ENCODE results near the gene FHIT.
"Not testable (repeated sequence)": the region's sequence is repeated elsewhere in the genome, so short reads cannot be mapped to it uniquely, and the experiment has no call there.

FHIT gene

DNA sequence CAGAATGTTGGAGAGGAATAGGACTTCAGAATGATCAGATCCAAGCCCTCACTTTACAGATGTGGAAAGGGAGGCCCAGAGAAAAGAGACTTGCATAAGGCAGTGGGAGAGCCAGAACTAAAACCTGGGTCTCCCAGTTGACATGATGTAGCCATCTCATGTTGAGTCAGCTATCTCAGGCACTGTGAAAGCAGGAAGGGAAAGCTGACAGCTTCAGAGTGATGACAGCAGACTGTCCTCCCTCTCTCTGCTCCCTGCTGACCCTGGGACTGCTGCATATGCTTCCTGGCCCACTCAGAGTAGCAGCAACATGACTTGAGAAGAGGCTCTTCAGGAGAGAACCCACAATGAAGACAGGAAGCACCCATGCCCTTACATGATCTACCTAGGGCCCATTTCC, 14.7 kb downstream of the FHIT start:
- DNase-seq, result no peak
- intact Hi-C loops (cut with DNase I), result no loop called here

DNA sequence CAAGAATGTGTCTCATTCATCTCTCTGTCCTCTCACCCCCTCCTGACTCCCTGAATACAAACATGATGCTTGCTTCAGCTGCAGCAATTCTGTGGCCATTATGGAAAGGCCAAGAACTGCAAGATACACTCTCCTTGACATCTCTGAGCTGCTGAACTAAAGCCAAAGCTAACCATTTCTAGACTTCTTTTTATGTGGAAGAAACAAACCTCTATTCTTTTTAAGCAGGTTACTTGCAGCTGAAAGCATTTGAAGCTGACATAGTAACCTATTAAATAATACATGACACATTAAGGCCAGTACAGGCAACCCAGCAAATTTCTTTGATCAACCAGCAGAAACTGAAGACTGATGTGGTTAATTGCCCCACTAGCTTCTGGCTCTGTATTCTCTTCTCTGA, 17.5 kb downstream of the FHIT start:
- intact Hi-C loops (cut with DNase I), result no loop called here
- no peak for DNase-seq

DNA sequence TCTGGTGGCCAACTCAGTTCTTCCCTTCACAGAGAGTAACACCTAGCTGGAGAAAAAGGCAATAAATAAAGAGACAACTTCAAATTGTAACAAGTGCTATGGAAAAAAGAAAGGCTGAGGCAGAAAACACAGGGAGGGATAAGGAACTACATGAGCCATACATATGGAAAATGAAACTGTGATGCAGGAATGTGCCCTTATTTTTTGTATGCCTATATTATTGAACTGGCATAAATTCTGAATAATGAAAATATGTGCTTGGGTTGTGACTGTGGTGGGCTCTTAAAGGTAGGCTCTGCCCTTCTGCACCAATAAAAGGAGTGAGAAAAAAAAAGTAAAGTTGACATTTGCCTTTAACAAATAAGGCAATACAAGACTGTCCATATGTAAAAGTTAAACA, 19.6 kb downstream of the FHIT start:
- intact Hi-C loops (cut with DNase I), result no loop called here
- no peak for DNase-seq

DNA sequence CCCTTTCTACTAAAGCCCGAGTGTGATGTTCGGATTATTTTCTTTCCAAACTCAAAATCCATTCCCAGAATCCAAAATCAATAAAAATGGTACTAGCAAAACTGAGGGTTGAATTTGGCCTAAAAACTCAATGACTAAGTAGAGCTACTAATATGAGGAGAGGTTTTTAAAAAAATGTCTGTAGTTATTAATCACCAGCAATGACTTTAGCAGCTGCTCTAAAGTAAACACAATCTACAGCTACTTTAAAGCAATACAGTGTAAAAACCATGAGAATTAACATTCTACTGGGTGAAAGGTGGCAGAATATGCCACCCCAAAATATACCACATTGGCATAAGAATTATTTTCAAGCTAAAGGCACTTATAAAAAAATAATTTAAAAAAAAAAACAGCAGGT, 23.5 kb downstream of the FHIT start:
- intact Hi-C loops (cut with DNase I), result no loop called here
- DNase-seq, result no peak

DNA sequence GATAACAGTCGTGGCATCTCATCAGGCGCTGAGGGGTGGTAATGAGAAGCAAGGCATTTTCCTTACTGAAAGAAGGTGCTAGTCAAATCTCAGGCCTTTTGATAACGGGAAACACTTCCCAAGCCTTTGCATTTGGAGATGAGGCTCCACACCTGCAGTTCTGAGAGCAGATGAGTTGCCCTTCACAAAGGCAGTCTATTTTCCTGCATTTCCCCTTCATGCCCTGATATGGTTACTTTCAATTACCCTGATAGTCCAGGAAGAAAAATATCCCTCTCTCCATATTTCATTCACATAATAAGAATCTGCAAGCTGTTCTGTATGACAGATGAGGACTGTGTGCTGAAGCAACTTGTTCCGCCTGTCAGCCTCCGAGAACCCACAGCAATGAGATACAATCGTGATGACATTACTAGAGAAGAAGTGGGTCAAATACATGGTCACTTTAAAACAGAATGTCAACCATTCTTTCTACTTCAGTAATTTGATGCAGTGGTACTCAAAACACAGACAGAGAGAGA, 25.0 kb downstream of the FHIT start:
- intact Hi-C loops (cut with DNase I), result no loop called here
- no peak for DNase-seq

DNA sequence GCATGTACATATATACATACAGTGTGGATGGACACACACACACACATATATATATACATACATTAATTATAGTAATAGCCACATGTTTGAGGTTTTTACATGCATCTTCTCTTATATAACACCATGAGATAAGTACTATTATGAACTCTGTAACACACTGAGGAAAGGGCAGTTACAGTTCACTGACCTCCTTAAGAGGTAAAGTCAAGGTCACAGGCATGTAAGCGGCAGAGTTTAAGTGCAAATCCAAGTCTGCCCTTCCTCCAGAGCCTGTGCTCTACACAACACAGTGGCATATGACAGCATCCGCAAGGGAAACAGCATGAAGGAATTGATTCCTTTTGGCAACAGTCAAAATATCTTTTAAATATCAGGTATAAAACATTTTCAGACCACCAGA, 26.4 kb downstream of the FHIT start:
- no peak for DNase-seq
- intact Hi-C loops (cut with DNase I), result no loop called here

DNA sequence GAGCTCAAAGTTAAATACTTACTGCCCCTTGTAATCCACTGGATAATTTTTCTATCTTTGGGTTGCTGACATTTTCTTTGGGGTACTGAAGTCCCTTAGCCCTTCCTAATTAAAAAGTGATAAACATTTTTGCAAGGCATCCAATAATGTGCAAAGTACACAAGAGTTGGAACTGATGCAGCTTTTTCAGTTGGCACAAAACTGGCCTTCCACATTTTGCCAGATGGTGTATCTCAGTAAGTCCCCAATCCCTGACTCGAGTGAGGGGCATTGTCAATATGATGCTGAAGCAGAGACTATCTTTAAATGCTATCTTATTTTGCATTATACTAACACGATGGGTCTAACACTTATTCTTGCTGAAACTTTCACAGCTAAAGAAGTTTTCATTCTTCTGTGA, 27.8 kb downstream of the FHIT start:
- intact Hi-C loops (cut with DNase I), result no loop called here
- no peak for DNase-seq

DNA sequence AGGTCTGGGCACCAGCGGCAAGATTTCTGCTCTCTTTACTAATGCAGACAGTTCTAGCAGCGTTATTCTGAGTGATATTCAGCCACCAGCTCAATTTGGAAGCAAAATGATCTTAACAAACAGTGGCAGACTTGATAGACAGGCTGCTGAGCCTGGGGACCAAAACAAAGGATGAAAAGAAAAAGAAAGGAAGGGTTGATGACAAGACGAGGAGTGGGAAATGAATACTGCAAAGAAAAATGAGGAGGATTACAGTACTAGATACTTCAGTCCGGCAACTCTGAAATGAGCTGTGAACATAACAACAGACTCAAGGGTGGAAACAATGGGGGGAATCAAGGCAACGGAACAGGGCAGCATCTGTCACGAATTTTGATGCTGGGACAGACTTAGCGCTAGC, 28.8 kb downstream of the FHIT start:
- intact Hi-C loops (cut with DNase I), result no loop called here
- DNase-seq, result no peak

DNA sequence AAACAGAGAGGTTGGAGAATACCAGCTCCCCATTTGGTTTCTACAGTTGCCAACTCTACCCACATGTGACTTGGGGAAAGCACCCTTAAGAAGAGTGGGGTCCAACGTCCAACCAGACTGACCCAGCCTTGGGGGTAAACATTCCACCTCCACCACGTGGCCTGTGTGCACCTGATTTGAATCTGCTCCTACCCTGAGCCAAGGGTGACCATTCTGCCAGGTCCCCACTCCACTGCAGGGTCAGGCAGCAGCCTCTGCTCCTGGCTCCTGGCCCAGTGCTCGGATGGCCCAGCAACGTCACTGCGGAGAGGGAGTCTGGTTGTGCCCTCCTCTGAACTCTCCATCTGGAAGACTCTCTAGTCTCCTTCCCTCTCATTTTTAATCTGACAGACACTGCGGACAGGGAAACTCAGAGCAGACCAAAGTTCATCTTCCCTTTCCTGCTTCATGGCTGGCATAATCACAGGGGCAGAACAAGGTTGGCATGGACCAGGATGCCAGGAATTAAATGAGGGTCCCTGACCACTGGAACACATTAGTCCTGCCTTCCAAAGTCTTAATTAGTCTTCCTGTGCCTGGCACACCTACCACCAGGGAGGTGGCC, 29.4 kb downstream of the FHIT start:
- intact Hi-C loops (cut with DNase I), result no loop called here
- peak in 6 of 42 donors; percentile 4 to 38 (median 22) for DNase-seq

DNA sequence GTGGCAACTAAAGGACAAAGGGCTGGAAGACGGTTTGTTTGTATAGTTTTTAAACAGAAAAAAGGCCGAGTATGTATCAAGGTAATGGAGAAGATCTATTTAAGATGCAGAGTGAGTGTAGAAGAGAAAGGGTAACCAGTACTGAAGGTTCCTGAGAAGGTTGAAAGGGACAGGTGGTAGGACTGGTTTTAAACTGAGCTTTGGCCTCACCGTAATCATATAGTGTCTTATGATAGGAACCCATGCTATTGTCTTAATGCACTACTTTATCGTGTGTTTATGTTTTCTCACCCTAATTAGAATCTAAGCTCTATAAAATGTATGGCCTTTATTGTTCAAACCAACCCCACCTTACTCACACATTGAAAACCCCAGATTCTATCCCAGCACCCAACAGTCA, 32.7 kb downstream of the FHIT start:
- intact Hi-C loops (cut with DNase I), result no loop called here
- no peak for DNase-seq

DNA sequence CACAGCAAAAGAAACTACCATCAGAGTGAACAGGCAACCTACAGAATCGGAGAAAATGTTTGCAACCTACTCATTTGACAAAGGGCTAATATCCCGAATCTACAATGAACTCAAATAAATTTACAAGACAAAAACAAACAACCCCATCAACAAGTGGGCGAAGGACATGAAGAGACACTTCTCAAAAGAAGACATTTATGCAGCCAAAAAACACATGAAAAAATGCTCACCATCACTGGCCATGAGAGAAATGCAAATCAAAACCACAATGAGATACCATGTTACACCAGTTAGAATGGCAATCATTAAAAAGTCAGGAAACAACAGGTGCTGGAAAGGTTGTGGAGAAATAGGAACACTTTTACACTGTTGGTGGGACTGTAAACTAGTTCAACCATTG, 35.1 kb downstream of the FHIT start:
- intact Hi-C loops (cut with DNase I); DNase-seq: not testable (repeated sequence)

DNA sequence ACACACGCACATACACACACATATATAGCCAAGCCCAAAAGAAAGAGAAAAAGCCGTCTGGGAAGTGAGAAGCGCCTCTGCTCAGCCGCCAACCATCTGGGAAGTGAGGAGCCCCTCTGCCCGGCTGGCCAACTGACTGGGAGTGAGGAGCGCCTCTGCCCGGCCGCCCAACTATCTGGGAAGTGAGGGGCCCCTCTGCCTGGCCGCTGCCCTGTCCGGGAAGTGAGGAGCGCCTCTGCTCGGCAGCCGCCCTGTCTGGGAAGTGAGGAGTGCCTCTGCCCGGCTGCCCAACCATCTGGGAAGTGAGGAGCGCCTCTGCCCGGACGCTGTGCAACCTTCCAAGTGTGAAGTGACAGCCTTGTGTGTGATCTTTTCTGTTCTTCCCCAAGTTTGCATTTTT, 49.2 kb downstream of the FHIT start:
- DNase-seq, result no peak
- intact Hi-C loops (cut with DNase I), result no loop called here

DNA sequence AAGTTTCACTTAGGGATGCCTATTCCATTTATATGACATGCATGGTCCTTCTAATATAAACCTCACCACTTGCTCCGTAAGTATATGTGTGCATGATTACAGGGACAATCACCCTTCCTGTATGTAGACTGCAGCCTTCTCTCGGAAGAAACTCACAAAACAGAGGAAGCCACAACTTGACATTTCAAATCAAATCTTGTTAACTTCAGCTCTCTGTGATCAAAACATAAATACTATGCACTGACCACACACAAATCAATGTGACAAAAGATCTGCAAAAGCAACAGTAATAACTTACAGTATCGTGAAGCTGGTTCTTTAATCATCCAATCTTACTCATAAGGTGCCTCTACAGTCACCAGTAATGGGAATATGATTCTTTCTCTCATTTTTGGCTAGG, 50.2 kb downstream of the FHIT start:
- no peak for DNase-seq
- intact Hi-C loops (cut with DNase I), result no loop called here

DNA sequence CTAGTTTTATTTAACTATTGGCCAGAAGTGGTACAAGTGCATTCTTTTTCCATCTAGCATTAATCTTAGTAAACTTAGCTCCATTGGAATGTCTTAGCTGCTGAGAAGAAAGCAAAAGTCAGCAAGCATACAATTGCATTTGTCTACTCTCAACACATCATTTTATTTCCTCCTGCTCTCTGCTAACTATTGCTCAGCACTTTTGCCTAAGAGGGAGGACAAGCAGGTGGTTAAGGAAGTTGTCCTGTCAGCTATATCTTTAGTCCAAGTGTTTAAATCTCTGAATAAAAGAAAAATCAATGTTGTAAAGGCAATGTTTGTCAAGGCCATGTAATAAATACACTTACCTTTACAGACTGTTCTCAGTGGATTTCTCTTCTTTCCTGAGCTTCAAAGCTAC, 51.0 kb downstream of the FHIT start:
- DNase-seq, result no peak
- intact Hi-C loops (cut with DNase I), result no loop called here

DNA sequence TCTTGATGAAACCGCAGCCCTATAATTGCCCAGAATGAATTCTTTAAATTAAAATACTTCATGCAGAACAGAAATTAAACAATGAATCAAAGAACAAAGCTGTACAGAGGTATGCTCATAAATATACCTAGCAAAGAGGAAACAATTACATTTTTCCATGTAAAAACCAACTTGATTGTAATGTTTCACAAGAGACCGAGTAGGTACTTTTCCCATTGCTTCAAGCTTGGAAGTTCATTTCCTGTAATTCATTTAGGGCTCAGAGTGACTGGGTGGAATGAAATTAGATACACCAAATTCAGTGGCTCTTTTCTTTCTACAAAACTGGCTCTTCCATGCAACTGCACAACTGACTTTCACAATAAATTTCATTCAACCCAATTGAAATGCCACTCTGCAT, 51.4 kb downstream of the FHIT start:
- intact Hi-C loops (cut with DNase I), result no loop called here

DNA sequence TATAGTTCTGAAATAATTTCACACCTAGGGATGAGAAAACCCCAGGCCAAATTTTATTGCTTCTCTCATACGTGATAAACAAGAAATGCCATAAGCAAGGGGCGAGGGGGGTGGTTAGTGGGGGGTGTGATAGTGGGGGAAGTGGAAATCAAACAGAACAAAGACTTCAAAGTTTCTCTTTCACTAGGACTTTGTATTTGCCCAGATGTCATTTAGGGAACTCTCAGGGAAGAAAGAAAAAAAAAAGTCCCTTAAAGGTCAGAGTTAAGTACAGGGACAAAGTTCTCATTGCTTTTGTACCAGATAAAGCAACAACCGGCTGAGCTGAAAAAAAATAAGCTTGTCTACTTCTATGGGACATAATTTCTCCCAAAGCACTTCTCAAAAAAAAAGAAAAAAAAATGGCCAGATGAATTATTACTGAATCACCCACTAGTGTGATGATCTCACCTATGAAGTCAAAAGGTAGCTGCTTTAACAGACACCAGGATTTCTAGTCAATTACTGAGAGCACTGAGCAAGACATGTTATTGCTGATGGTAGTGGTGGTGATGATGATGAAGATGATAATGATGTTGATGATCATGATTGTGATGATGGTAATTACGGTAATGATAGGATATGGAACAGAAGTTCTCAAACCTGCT, 56.2 kb downstream of the FHIT start:
- intact Hi-C loops (cut with DNase I), result no loop called here
- DNase-seq, result no peak

More for the DNA sequence above, 51.4 kb downstream of the FHIT start:
- no peak for DNase-seq

DNA sequence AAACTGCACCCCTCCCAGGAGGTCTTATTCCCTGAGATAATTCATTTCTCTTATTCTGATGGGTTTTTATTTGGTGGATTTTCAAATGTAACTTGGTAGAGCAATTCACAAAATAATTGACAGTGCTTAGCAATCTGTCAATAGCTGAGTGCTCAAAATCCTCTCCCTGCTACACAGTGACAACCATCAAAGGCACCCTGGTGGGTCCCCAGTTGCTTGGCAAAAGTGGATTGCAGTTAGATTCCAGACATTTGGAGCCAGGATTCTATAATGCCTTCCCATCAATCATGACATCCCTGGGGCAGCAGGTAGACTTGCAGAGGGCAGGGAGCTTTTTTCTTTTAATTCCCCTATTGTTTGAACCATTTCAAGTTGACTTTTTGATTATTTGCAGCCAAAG, 59.0 kb downstream of the FHIT start:
- DNase-seq, result no peak
- intact Hi-C loops (cut with DNase I), result no loop called here

DNA sequence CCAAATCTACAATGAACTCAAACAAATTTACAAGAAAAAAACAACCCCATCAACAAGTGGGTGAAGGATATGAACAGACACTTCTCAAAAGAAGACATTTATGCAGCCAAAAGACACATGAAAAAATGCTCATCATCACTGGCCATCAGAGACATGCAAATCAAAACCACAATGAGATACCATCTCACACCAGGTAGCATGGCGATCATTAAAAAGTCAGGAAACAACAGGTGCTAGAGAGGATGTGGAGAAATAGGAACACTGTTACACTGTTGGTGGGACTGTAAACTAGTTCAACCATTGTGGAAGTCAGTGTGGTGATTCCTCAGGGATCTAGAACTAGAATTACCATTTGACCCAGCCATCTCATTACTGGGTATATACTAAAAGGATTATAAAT, 61.0 kb downstream of the FHIT start:
- DNase-seq; intact Hi-C loops (cut with DNase I): not testable (repeated sequence)

DNA sequence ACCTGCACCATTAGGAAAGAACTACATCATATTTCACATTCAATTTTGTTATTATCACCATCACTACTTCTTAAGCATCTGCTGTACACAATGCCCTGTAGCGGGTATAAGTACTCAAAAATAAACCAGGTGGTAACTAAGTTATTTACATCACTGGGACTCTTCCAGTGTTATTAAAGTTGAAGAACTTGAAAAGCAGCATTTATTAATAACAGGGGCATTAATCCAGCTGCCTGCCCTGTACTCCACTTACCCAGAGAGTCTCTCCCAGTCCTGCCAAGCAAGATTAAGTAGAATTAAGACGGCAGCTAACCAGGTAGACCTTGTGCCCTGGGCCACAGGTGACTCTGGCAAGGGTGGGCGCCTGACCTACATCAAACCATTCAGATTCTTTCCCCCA, 65.2 kb downstream of the FHIT start:
- intact Hi-C loops (cut with DNase I), result no loop called here
- no peak for DNase-seq

DNA sequence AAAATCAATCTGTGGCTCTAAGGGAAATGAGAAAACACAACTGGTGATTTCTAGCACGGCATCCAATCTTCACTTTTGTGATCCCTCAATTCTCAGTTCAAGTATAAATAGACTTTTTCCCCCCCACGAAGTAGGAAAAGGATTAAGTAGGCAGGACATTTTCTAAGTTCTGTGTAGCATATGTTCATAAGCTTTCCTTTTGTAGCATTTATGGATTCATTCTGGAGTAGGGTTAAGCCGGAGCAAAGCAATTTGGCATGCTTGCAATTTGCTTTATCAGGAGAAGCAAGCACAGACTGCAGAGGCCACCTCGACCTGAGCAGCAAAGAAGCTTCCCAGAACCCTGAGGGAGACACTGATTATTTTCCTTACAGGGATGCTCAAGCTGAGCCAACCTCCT, 66.3 kb downstream of the FHIT start:
- intact Hi-C loops (cut with DNase I), result no loop called here
- no peak for DNase-seq

DNA sequence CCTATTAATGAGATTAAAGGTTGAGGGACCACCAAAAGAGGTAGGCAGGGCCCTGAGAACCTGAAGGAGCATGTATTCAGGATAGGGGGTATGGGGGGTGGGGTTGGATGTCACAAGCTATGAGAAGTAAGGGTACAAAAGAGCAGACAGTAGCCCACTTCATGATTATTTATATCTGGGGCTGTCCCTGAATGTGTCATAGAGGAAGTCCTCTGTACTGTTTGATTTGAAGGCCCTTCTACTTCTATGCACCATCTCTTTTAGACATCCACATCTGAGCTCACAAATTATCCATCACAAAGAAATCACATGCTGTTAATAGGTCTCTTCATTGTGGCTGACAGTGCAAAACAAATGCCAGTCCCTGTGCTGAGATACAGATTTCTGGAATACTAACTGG, 68.6 kb downstream of the FHIT start:
- DNase-seq, result no peak
- intact Hi-C loops (cut with DNase I), result no loop called here
